ENCODE data around the gene IL10.
"Not testable (repeated sequence)": the region's sequence is repeated elsewhere in the genome, so short reads cannot be mapped to it uniquely, and the experiment has no call there.

Gene IL10

DNA sequence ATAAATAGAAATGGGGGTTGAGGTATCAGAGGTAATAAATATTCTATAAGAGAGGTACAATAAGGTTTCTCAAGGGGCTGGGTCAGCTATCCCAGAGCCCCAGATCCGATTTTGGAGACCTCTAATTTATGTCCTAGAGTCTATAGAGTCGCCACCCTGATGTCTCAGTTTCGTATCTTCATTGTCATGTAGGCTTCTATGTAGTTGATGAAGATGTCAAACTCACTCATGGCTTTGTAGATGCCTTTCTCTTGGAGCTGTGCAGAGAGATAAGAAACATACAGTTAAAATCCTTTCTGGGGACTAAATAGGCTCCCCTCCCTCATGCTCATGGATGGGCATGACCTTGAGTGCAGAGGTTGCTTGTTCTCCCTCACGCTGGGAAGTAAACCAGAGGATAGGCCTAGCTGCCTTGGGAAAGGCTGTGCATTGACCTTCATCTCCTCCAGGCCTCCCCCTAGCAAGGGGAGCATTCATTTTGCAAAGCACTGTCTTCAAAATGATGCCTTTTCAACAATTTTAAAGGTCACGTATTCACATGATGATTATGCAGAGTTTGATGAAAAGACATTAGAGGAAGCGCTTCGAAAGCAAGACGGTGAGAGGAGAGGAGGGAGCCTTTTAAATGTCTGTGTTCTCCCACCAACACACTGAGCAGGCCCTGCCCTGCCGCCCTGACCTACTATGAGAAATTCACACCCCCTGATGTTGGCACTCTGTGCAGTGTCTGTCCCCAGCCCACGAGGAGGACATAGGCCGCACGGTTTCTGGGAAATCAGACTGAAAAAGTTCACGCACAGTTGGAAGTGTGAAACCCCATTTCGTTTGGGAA lies 3.6 kb downstream of the IL10 start:
- Mint-ChIP-seq H3K4me1 (peaks cover 33% of the 10 kb centered on the region), H3K27me3 (ENCODE audit: low read depth) (peaks cover 18% of the 10 kb centered on the region)

DNA sequence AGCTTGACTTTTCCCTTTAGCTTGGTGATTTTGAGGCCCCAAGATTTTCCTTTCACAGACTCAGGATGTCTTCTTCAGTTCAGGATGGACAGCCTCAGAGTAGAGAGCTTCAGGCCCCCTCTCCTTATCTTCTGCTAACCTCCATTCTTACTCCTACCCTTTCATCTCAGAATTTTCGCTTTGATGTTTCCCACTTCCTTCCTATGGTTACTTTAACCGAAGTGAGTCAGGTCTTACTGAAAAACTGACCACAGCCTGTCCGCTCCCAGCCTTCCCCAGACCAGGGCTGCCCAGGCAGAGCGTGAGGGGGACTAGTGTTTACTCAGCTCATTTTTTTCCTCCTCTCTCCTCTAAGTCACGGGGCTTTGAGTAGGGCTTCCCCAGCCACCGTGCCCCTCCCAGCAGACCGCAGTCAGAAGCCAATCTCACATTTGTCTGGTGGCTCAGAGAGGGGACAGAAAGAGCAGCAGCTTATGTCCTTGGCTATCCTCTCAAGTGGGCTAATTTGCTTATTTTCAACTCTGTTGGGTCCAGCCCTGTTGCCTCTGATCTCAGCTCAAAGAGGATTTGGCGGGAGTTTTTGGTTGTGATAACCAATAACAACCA lies 5.9 kb downstream of the IL10 start:
- Mint-ChIP-seq H3K36me3 (ENCODE audit: low read depth) (no peaks in the 10 kb centered on the region), H3K27me3 (ENCODE audit: low read depth) (peaks cover 15% of the 10 kb centered on the region), H3K4me1 (peaks cover 19% of the 10 kb centered on the region), H3K9me3 (no peaks in the 10 kb centered on the region), H3K4me3 (no peak overlapping the region), H3K27ac (no peak overlapping the region)
- TF ChIP-seq, protein P1, sequence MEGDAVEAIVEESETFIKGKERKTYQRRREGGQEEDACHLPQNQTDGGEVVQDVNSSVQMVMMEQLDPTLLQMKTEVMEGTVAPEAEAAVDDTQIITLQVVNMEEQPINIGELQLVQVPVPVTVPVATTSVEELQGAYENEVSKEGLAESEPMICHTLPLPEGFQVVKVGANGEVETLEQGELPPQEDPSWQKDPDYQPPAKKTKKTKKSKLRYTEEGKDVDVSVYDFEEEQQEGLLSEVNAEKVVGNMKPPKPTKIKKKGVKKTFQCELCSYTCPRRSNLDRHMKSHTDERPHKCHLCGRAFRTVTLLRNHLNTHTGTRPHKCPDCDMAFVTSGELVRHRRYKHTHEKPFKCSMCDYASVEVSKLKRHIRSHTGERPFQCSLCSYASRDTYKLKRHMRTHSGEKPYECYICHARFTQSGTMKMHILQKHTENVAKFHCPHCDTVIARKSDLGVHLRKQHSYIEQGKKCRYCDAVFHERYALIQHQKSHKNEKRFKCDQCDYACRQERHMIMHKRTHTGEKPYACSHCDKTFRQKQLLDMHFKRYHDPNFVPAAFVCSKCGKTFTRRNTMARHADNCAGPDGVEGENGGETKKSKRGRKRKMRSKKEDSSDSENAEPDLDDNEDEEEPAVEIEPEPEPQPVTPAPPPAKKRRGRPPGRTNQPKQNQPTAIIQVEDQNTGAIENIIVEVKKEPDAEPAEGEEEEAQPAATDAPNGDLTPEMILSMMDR (IDR thresholded peaks at IDR 0.05; ENCODE audit: unreplicated experiment in 3 of 3), result no peak

More for the DNA sequence above, 3.6 kb downstream of the IL10 start:
- no peaks in the 10 kb centered on the region for H3K36me3 Mint-ChIP-seq (ENCODE audit: low read depth)
- no peak overlapping the region for H3K27ac Mint-ChIP-seq
- H3K9me3 Mint-ChIP-seq, result no peaks in the 10 kb centered on the region
- no peak overlapping the region for H3K4me3 Mint-ChIP-seq
- TF ChIP-seq, protein P1 (IDR thresholded peaks at IDR 0.05; ENCODE audit: unreplicated experiment in 3 of 3), result no peak

DNA sequence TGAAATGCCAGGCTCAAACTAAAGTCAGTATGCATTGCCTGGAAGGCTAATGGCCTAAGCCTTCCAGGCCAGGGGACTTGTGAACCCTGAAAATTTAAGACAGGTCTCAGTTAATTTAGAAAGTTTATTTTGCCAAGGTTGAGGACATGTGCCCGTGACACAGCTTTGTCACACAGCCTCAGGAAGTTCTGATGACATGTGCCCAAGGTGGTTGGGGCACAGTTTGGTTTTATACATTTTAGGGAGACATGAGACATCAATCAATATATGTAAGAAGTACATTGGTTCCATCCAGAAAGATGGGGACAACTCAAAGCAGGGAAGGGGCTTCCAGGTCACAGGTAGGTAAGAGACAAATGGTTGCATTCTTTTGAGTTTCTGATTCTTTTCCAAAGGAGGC lies 6.5 kb downstream of the IL10 start:
- not testable (repeated sequence) for H3K27ac Mint-ChIP-seq; H3K36me3 Mint-ChIP-seq (ENCODE audit: low read depth); H3K9me3 Mint-ChIP-seq; H3K4me3 Mint-ChIP-seq
- H3K27me3 Mint-ChIP-seq (ENCODE audit: low read depth), result peaks cover 17% of the 10 kb centered on the region
- H3K4me1 Mint-ChIP-seq, result peaks cover 13% of the 10 kb centered on the region

DNA sequence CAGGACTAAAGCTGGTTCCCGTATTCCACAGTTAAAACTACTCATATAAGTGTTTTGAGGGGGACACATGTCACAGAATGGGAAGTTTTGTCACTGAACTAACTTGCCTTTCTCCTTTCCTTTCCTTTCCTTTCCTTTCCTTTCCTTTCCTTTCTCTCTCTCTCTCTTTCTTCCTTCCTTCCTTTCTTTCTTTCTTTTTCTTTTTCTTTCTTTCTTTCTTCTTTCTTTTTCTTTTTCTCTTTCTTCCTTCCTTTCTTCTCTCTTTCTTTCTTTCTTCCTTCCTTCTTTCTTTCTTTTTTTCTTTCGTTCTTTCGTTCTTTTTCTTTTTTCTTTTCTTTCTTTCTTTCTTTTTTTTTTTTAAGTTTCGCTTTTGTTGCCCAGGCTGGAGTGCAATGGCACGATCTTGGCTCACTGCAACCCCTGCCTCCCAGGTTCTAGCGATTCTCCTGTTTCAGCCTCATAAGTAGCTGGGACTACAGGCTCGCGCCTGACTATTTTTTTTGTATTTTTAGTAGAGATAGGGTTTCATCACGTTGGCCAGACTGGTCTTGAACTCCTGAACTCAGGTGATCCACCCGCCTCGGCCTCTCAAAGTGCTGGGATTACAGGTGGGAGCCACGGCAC lies 9.4 kb downstream of the IL10 start:
- not testable (repeated sequence) for H3K9me3 Mint-ChIP-seq; H3K27ac Mint-ChIP-seq; H3K4me3 Mint-ChIP-seq; H3K27me3 Mint-ChIP-seq (ENCODE audit: low read depth); H3K4me1 Mint-ChIP-seq; H3K36me3 Mint-ChIP-seq (ENCODE audit: low read depth)

DNA sequence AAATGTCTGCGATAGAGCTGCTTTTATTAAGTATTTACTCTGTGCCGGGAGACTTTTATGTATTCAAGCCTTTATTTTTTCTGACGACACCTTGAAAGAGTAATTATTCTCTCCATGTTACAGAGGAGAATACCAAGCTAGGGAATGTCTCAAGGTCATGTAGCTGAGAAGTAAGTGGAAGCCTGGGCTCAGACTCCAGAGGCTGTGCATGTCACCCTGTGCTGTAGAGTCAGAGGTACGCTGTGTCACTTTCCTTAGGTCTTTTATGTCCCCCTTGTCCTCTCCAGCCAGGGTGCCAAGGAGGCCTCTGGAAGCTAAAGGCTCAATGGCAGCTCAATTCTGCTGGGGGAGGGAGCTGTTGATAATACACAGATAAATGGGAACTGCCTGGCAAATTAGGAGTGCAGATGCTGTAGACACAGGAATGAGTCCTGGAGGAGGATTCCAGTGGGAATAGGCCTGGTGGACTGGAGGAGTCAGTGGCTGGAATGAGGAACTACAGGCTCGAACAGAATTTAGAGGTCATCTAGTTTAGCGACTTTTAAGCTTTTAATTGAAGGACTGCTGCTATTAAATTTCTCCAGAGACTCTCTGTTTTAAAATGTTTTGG lies 11.0 kb downstream of the IL10 start:
- Mint-ChIP-seq H3K9me3 (no peaks in the 10 kb centered on the region), H3K36me3 (ENCODE audit: low read depth) (no peaks in the 10 kb centered on the region), H3K4me3 (no peak overlapping the region), H3K27ac (peak overlapping the region in 1 of 3 experiments; percentile 8), H3K27me3 (ENCODE audit: low read depth) (peaks cover 5% of the 10 kb centered on the region), H3K4me1 (no peaks in the 10 kb centered on the region)
- TF ChIP-seq, protein P1 (IDR thresholded peaks at IDR 0.05; ENCODE audit: unreplicated experiment in 3 of 3), result peak in 2 of 3 experiments; percentile 21 to 32

DNA sequence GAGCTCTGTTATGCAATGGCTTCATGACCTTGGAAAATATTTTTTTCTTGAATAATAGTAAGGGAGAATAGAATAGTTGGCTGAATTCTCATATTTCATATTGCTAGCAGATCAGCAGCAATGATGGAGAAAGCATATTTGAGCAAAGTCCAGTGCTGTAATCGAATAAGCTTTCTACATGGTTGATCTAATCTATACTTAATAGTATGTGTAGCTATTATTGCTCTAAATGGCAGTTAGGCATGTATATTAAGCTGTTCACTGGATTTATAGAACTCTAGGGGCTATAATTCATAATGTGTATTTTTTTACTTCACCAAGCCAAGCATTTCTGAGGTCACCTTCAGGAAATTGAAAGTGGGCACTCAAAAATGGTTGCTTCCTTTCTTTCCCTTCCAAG lies 11.7 kb downstream of the IL10 start:
- TF ChIP-seq, protein P1 (IDR thresholded peaks at IDR 0.05; ENCODE audit: unreplicated experiment in 3 of 3), result no peak
- no peaks in the 10 kb centered on the region for H3K36me3 Mint-ChIP-seq (ENCODE audit: low read depth)
- H3K27me3 Mint-ChIP-seq (ENCODE audit: low read depth), result peaks cover 3% of the 10 kb centered on the region
- no peak overlapping the region for H3K27ac Mint-ChIP-seq
- no peaks in the 10 kb centered on the region for H3K4me1 Mint-ChIP-seq
- no peaks in the 10 kb centered on the region for H3K9me3 Mint-ChIP-seq
- no peak overlapping the region for H3K4me3 Mint-ChIP-seq

All from nephron (organoid).